Measurements from ENCODE around the gene PTPRZ1. TPM values are rescaled to one million over a fixed set of nuclear protein-coding genes. Genes with fewer than 3 reads are reported as not detected.

Gene PTPRZ1
- total and polyA plus RNA-seq, 10 of the 15 experiments (the other 5 are each of a cell fraction or from before 2014, with no cell fraction given), result 0.05 to 0.21 (median 0.11) TPM; not detected in 7

GRCh38 chr7:121853307-121853706, 19.7 kb upstream of the PTPRZ1 start:
- ATAC-seq, result no peak
- no peak overlapping the region for H2AFZ ChIP-seq (ENCODE audit: control insufficient read depth, low read depth, low read length)
- no peak overlapping the region for H3K27ac ChIP-seq (ENCODE audit: control insufficient read depth, insufficient read depth)
- H3K36me3 ChIP-seq (ENCODE audit: control insufficient read depth in 2 of 2, insufficient read depth in 2 of 2, low read length in 1 of 2), result no peaks in the 10 kb centered on the region
- ChIA-PET RAD21 (ENCODE audit: unreplicated experiment) (interaction anchor here (0.5 kb wide), 1 partner anchor 359 kb away, joined by 3 read pairs; no protein-coding TSS in a partner anchor), POLR2A (no interaction called here), CTCF (no interaction called here), SMC1A (ENCODE audit: uncharacterized antibody, unreplicated experiment) (no interaction called here)
- BruUV-seq (replicated peaks), result no TSS peak
- no peak for FAIRE-seq
- in situ Hi-C loops (cut with MboI), result no loop called here
- H3K9ac ChIP-seq (ENCODE audit: control insufficient read depth, insufficient read depth, low read length), result no peak overlapping the region
- H3K4me3 ChIP-seq, result no peak overlapping the region
- TF ChIP-seq POLR2AphosphoS5 (IDR thresholded peaks at IDR 0.05; ENCODE audit: low read length), result no peak
- no peak for TF ChIP-seq ZNF622 (IDR thresholded peaks at IDR 0.05)
- no peak for TF ChIP-seq ATF7 (IDR thresholded peaks at IDR 0.05; ENCODE audit: low read depth)
- no peak for TF ChIP-seq CREB1 (IDR thresholded peaks at IDR 0.05; ENCODE audit: low read depth)
- TF ChIP-seq CBFB (IDR thresholded peaks at IDR 0.05; ENCODE audit: low read depth), result no peak
- no peak for TF ChIP-seq KDM1A (IDR thresholded peaks at IDR 0.05; ENCODE audit: borderline replicate concordance)
- TF ChIP-seq, protein P1, sequence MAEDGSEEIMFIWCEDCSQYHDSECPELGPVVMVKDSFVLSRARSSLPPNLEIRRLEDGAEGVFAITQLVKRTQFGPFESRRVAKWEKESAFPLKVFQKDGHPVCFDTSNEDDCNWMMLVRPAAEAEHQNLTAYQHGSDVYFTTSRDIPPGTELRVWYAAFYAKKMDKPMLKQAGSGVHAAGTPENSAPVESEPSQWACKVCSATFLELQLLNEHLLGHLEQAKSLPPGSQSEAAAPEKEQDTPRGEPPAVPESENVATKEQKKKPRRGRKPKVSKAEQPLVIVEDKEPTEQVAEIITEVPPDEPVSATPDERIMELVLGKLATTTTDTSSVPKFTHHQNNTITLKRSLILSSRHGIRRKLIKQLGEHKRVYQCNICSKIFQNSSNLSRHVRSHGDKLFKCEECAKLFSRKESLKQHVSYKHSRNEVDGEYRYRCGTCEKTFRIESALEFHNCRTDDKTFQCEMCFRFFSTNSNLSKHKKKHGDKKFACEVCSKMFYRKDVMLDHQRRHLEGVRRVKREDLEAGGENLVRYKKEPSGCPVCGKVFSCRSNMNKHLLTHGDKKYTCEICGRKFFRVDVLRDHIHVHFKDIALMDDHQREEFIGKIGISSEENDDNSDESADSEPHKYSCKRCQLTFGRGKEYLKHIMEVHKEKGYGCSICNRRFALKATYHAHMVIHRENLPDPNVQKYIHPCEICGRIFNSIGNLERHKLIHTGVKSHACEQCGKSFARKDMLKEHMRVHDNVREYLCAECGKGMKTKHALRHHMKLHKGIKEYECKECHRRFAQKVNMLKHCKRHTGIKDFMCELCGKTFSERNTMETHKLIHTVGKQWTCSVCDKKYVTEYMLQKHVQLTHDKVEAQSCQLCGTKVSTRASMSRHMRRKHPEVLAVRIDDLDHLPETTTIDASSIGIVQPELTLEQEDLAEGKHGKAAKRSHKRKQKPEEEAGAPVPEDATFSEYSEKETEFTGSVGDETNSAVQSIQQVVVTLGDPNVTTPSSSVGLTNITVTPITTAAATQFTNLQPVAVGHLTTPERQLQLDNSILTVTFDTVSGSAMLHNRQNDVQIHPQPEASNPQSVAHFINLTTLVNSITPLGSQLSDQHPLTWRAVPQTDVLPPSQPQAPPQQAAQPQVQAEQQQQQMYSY (CRISPR knock-in tag; IDR thresholded peaks at IDR 0.05), result no peak
- no peak for TF ChIP-seq GATAD2B (conservative IDR thresholded peaks at IDR 0.05; ENCODE audit: low read depth)
- no peak for TF ChIP-seq CTCF (IDR thresholded peaks at IDR 0.05 in 2 of 3, conservative IDR thresholded peaks at IDR 0.05 in 1 of 3; ENCODE audit: control insufficient read depth in 2 of 3, extremely low read depth in 1 of 3, insufficient read depth in 1 of 3, low read depth in 3 of 3, low read length in 3 of 3)
- no peak for TF ChIP-seq BCL11A (IDR thresholded peaks at IDR 0.05; ENCODE audit: low read depth, low read length)
- TF ChIP-seq CHD4 (IDR thresholded peaks at IDR 0.05), result no peak
- no peak for TF ChIP-seq FOXK2 (IDR thresholded peaks at IDR 0.05)
- no peak for TF ChIP-seq CBX5 (IDR thresholded peaks at IDR 0.05; ENCODE audit: low read depth)
- TF ChIP-seq SMAD5 (IDR thresholded peaks at IDR 0.05; ENCODE audit: low read depth), result no peak
- no peak for TF ChIP-seq RAD51 (IDR thresholded peaks at IDR 0.05)
- TF ChIP-seq TARDBP (IDR thresholded peaks at IDR 0.05; ENCODE audit: borderline replicate concordance), result no peak
- no peak for TF ChIP-seq FOS (IDR thresholded peaks at IDR 0.05; ENCODE audit: borderline replicate concordance, extremely low read depth, insufficient read length)
- TF ChIP-seq ZNF207 (IDR thresholded peaks at IDR 0.05; ENCODE audit: borderline replicate concordance), result no peak
- no peak for TF ChIP-seq CBX3 (IDR thresholded peaks at IDR 0.05; ENCODE audit: borderline replicate concordance, low read depth)
- TF ChIP-seq PAX8 (IDR thresholded peaks at IDR 0.05), result no peak
- no peaks in the 10 kb centered on the region for H3K27me3 ChIP-seq (replicated peaks in 1 of 2; ENCODE audit: control insufficient read depth in 2 of 2, insufficient read depth in 2 of 2, low read length in 1 of 2)
- no peak overlapping the region for H3K4me2 ChIP-seq (ENCODE audit: control insufficient read depth, insufficient read depth)
- DNase-seq (ENCODE audit: low read depth, low spot score), result no peak
- H3K4me1 ChIP-seq (ENCODE audit: control insufficient read depth, insufficient read depth, low read length), result no peaks in the 10 kb centered on the region
- intact Hi-C loops (cut with micrococcal nuclease; ENCODE audit: unreplicated experiment), result no loop called here
- WGBS (ENCODE audit: insufficient coverage, insufficient replicate concordance, low lambda C conversion rate, missing lambda C conversion rate), result 2% methylated on average over 2 of the region's 2 CpGs
- no peaks in the 10 kb centered on the region for H4K20me1 ChIP-seq (ENCODE audit: control insufficient read depth, insufficient read depth)
- H3K9me3 ChIP-seq (replicated peaks; ENCODE audit: control insufficient read depth, insufficient read depth, low read length), result no peaks in the 10 kb centered on the region
- no peaks in the 10 kb centered on the region for H3K79me2 ChIP-seq (ENCODE audit: control insufficient read depth, insufficient read depth, low read length)

All from GM12878 (cell line).